Mammary epithelial cell (primary cell): ENCODE results near the gene PSTPIP2.

Source experiments
- EZH2 ChIP-seq: IDR thresholded peaks from 2 replicates; pipeline ENCODE4 v1.6.1; 2012; ENCODE audit warnings: low read length, inconsistent platforms, borderline replicate concordance
- TF ChIP-seq, protein P1 (sequence below), 2 donors: IDR thresholded peaks in 1 of 2; conservative IDR thresholded peaks in 1 of 2; 2 replicates each; pipeline ENCODE4 v1.5.1; 2011 to 2012; ENCODE audit warnings: inconsistent platforms in 2 of 2, low read length in 2 of 2, mild to moderate bottlenecking in 2 of 2, control low read depth in 1 of 2, low read depth in 1 of 2; ENCODE audit not compliant: insufficient read depth in 1 of 2; ENCODE audit errors: extremely low read depth in 1 of 2

DNA sequence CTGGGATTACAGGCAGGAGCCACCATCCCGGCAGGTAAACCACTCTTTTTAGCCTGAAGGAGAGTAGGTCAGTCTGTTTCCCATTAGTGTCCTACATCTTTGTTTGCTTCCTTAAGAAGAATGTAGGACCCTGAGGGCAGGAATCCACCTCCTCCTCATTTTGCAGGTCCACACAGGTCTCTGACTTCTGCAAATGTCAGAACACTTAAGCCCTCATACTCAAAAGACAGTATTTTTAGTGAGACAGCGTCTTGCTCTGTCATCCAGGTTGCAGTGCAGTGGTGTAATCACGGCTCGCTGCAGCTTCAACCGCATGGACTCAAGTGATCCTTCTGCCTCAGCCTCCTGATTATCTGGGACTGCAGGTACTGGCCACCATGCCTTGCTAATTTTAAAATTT is 9.3 kb downstream of the PSTPIP2 start:
- TF ChIP-seq, protein P1, sequence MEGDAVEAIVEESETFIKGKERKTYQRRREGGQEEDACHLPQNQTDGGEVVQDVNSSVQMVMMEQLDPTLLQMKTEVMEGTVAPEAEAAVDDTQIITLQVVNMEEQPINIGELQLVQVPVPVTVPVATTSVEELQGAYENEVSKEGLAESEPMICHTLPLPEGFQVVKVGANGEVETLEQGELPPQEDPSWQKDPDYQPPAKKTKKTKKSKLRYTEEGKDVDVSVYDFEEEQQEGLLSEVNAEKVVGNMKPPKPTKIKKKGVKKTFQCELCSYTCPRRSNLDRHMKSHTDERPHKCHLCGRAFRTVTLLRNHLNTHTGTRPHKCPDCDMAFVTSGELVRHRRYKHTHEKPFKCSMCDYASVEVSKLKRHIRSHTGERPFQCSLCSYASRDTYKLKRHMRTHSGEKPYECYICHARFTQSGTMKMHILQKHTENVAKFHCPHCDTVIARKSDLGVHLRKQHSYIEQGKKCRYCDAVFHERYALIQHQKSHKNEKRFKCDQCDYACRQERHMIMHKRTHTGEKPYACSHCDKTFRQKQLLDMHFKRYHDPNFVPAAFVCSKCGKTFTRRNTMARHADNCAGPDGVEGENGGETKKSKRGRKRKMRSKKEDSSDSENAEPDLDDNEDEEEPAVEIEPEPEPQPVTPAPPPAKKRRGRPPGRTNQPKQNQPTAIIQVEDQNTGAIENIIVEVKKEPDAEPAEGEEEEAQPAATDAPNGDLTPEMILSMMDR (conservative IDR thresholded peaks at IDR 0.05 in 1 of 2, IDR thresholded peaks at IDR 0.05 in 1 of 2; ENCODE audit: extremely low read depth in 1 of 2, insufficient read depth in 1 of 2, low read depth in 1 of 2, low read length in 2 of 2): no peak
- no peak for TF ChIP-seq EZH2
